ENCODE measurements around the gene DBR1.

DNA sequence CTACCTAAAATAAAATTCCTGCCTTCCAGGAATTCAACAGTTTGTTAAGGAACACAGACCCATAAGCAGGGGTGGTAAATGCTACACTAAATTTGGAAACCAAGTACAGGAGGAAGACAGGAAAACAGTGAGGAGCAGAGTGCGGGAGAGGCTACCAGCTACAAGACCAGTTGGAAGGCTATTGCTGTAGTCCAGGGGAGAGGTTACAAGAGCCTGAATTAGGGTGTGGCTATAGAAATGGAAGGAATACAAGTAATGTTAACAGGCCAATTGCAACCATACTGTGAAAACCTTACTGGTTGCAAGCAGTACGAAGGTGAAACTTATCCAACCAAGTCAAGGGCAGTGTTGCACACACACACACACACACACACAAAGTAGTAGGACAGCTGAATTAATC, 11.5 kb upstream of the DBR1 start:
- TF ChIP-seq, protein P1, sequence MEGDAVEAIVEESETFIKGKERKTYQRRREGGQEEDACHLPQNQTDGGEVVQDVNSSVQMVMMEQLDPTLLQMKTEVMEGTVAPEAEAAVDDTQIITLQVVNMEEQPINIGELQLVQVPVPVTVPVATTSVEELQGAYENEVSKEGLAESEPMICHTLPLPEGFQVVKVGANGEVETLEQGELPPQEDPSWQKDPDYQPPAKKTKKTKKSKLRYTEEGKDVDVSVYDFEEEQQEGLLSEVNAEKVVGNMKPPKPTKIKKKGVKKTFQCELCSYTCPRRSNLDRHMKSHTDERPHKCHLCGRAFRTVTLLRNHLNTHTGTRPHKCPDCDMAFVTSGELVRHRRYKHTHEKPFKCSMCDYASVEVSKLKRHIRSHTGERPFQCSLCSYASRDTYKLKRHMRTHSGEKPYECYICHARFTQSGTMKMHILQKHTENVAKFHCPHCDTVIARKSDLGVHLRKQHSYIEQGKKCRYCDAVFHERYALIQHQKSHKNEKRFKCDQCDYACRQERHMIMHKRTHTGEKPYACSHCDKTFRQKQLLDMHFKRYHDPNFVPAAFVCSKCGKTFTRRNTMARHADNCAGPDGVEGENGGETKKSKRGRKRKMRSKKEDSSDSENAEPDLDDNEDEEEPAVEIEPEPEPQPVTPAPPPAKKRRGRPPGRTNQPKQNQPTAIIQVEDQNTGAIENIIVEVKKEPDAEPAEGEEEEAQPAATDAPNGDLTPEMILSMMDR (conservative IDR thresholded peaks at IDR 0.05): no peak
- no peak for TF ChIP-seq EZH2 (IDR thresholded peaks at IDR 0.05; ENCODE audit: low read depth)
